HS-27A (cell line): ENCODE measurements around the gene PRR20C.
"Not testable (repeated sequence)": the region's sequence is repeated elsewhere in the genome, so short reads cannot be mapped to it uniquely, and the experiment has no call there.

Experiments
- DNase-seq: peaks from one replicate; pipeline ENCODE4 v3.0.0-alpha.2; 2012; ENCODE audit warnings: low read depth, missing footprints

The PRR20C gene

DNA sequence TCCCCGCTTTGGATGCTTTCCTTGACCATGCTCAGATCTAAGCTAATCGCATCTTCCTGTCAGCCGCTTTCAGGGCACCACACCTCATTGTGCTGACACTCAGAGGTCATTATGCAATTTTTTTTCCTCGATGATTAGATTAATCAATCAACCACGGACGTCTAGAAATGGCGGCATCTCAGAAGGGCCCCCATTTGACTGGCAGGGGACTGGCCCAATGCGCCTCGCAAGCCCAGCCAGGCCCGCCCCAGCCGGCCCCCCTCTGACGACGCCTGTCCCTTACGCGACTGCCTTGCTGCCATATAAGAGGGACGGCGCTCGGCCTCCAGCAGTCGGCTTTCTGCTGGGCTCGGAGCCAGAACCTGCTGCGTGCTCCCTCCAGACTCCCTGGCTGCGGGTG, at the start of gene PRR20C:
Gene PRR20C, plus strand, starts transcription at position 301 of the 400 bp plus-strand sequence. CDS start 387 bp downstream, outside the sequence.
- DNase-seq: not testable (repeated sequence)

DNA sequence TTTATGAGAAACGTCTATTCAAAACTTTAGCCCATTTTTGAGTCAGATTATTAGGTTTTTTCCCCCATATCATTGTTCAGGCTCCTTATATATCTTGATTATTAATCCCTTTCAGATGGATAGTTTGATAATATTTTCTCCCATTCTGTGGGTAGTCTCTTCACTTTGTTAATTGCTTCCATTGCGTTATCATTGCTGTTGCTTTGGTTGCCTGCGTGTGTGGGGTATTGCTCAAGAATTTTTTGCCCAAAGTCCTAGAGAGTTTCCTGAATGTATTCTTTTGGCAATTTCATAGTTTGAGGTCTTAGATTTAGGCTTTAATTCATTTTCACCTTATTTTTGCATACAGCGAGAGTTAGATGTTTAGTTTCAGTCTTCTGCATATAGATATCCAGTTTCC, 38.9 kb upstream of the PRR20C start:
- no peak for DNase-seq

DNA sequence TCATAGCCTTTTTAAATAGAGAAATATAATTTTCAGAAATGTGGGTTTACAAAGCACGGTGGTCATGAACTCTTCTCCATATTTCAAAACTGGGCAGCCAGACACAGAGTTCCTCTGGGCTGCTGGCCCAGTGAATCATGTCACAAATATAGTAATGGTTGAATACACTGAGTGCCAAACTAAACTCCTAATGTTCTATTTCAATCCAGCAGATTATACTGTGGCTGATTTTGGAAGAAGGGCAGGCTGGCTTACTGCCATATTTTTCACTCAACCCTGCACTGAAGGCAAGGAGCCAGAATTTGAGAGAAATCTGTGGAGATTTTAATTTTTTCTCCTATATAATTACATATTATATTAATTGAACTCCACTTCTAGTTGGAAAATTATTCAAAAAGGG, 30.2 kb upstream of the PRR20C start:
- no peak for DNase-seq

GRCh38 chr13:57128909-57129308, 25.0 kb upstream of the PRR20C start:
- no peak for DNase-seq

GRCh38 chr13:57136093-57136492, 17.8 kb upstream of the PRR20C start:
- no peak for DNase-seq

- DNase-seq: no peak
Observed at GRCh38 chr13:57137585-57137984, 16.3 kb upstream of the PRR20C start.

- DNase-seq: no peak
Observed at GRCh38 chr13:57138988-57139387, 14.9 kb upstream of the PRR20C start.

- DNase-seq: not testable (repeated sequence)
Observed at GRCh38 chr13:57139781-57140180, 14.1 kb upstream of the PRR20C start.

GRCh38 chr13:57140235-57140968, 13.5 kb upstream of the PRR20C start, which contains the start of gene PRR20A:
Gene PRR20A (plus strand): TSS chr13:57140918. CDS start chr13:57141305, 387 bp downstream.
- DNase-seq: not testable (repeated sequence)

GRCh38 chr13:57147188-57147587, 6.7 kb upstream of the PRR20C start, which contains the start of gene PRR20B:
Gene PRR20B (plus strand): TSS chr13:57147488. CDS start chr13:57147875, 387 bp downstream.
- not testable (repeated sequence) for DNase-seq

GRCh38 chr13:57148106-57148505, 5.8 kb upstream of the PRR20C start:
- DNase-seq: not testable (repeated sequence)

- DNase-seq: not testable (repeated sequence)
Observed at GRCh38 chr13:57160332-57160731, 6.5 kb downstream of the PRR20C start, which contains the start of gene PRR20D. Gene PRR20D (plus strand): TSS chr13:57160632. CDS start chr13:57161019, 387 bp downstream.

DNA sequence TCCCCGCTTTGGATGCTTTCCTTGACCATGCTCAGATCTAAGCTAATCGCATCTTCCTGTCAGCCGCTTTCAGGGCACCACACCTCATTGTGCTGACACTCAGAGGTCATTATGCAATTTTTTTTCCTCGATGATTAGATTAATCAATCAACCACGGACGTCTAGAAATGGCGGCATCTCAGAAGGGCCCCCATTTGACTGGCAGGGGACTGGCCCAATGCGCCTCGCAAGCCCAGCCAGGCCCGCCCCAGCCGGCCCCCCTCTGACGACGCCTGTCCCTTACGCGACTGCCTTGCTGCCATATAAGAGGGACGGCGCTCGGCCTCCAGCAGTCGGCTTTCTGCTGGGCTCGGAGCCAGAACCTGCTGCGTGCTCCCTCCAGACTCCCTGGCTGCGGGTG, 13.0 kb downstream of the PRR20C start, which contains the start of gene PRR20E:
Gene PRR20E, plus strand, starts transcription at position 301 of the 400 bp plus-strand sequence. CDS start 387 bp downstream, outside the sequence.
- not testable (repeated sequence) for DNase-seq

- no peak for DNase-seq
Observed at GRCh38 chr13:57191667-57192066, 37.8 kb downstream of the PRR20C start.
